Cardiac muscle cell (in vitro differentiated cells and primary cell): ENCODE data around the gene UQCC5. TPM values are rescaled to one million over a fixed set of nuclear protein-coding genes. Genes with fewer than 3 reads are reported as not detected.

Experiments
- DNase-seq, 2 donors: peaks; one replicate each; pipeline versions ENCODE4 v3.0.0 to v3.0.0-alpha.2; 2010 to 2017; ENCODE audit warnings: low read depth in 1 of 2, low spot score in 1 of 2
- H3K27ac ChIP-seq: fragments of 200-600 bp; sonication (generic); 2 replicates; pipeline ENCODE4 v1.5.1; 2016
- H3K27me3 ChIP-seq: fragments of 200-600 bp; sonication (generic); 2 replicates; pipeline ENCODE4 v1.6.0; 2016; ENCODE audit warnings: control low read depth
- H3K36me3 ChIP-seq: fragments of 200-600 bp; sonication (generic); 2 replicates; pipeline ENCODE4 v1.5.1; 2016; ENCODE audit warnings: control low read depth
- H3K4me1 ChIP-seq: fragments of 200-600 bp; sonication (generic); 2 replicates; pipeline ENCODE4 v1.8.1; 2017; ENCODE audit warnings: low read depth, mild to moderate bottlenecking, mixed run types
- H3K4me3 ChIP-seq: fragments of 200-600 bp; sonication (generic); 2 replicates; pipeline ENCODE4 v1.5.1; 2016; ENCODE audit warnings: mild to moderate bottlenecking
- H3K9me3 ChIP-seq: fragments of 200-600 bp; sonication (generic); 2 replicates; pipeline ENCODE4 v1.5.1; 2017; ENCODE audit warnings: low read depth, mild to moderate bottlenecking, control low read depth
- CTCF ChIP-seq: IDR thresholded peaks from 2 replicates; pipeline ENCODE4 v1.5.1; 2012; ENCODE audit warnings: low read depth, mild to moderate bottlenecking, low read length
- polyA plus RNA-seq: library from polyadenylated mRNA; unstranded; fragments of >200 nt; fragmentation: Nextera tagmentation; extraction: Ambion mirVana; gene quantifications from 2 replicates; pipeline ENCODE4 v1.2.1, GENCODE V29; 2016
- total RNA-seq: library from RNA; depleted of rRNA; stranded (reverse); fragments of >200 nt; gene quantifications from 2 replicates; pipeline ENCODE4 v1.2.3, GENCODE V29; 2016

The UQCC5 gene
- total and polyA plus RNA-seq, 2 experiments from 2014 or later, result 1.0 to 89.3 TPM

- peaks cover 20% of the 10 kb centered on the region for H3K4me1 ChIP-seq
- no peak overlapping the region for H3K27ac ChIP-seq
- H3K27me3 ChIP-seq, result no peaks in the 10 kb centered on the region
- H3K9me3 ChIP-seq, result no peaks in the 10 kb centered on the region
- H3K4me3 ChIP-seq, result no peak overlapping the region
- no peak for DNase-seq
- H3K36me3 ChIP-seq, result peaks cover 6% of the 10 kb centered on the region
- no peak for TF ChIP-seq CTCF
These were observed 2.7 kb downstream of the UQCC5 start for GRCh38 chr3:52539010-52539653.

GRCh38 chr3:52541050-52541449 lies 4.6 kb downstream of the UQCC5 start:
- no peak for TF ChIP-seq CTCF
- Histone ChIP-seq H3K9me3 (no peaks in the 10 kb centered on the region), H3K4me1 (peaks cover 14% of the 10 kb centered on the region), H3K27me3 (no peaks in the 10 kb centered on the region), H3K27ac (peak overlapping the region; percentile 45), H3K36me3 (peaks cover 6% of the 10 kb centered on the region), H3K4me3 (no peak overlapping the region)
- DNase-seq, result no peak

- Histone ChIP-seq H3K4me3 (no peak overlapping the region), H3K27me3 (no peaks in the 10 kb centered on the region), H3K36me3 (peaks cover 26% of the 10 kb centered on the region), H3K4me1 (no peaks in the 10 kb centered on the region), H3K27ac (peak overlapping the region; percentile 31), H3K9me3 (no peaks in the 10 kb centered on the region)
- TF ChIP-seq CTCF, result no peak
- no peak for DNase-seq
These were observed 8.5 kb downstream of the UQCC5 start for GRCh38 chr3:52544937-52545336.

- TF ChIP-seq CTCF, result no peak
- DNase-seq, result no peak
- H3K4me3 ChIP-seq, result no peak overlapping the region
- no peaks in the 10 kb centered on the region for H3K9me3 ChIP-seq
- H3K36me3 ChIP-seq, result peaks cover 33% of the 10 kb centered on the region
- H3K27ac ChIP-seq, result peak overlapping the region; percentile 30
- no peaks in the 10 kb centered on the region for H3K4me1 ChIP-seq
- H3K27me3 ChIP-seq, result no peaks in the 10 kb centered on the region
These were observed 9.9 kb downstream of the UQCC5 start for GRCh38 chr3:52546111-52546901.

GRCh38 chr3:52547143-52547542 lies 10.7 kb downstream of the UQCC5 start:
- Histone ChIP-seq H3K27me3 (no peaks in the 10 kb centered on the region), H3K36me3 (peaks cover 31% of the 10 kb centered on the region), H3K27ac (no peak overlapping the region), H3K4me1 (no peaks in the 10 kb centered on the region), H3K4me3 (no peak overlapping the region), H3K9me3 (no peaks in the 10 kb centered on the region)
- no peak for DNase-seq
- TF ChIP-seq CTCF, result no peak
